Upper lobe of left lung (tissue), 4 donors: Measurements from ENCODE around the gene GTF2F1.

ENCODE experiments used
- CTCF ChIP-seq, 6 experiments: fragments of 450-650 bp in 4 of 6; fragments of 200-600 bp in 2 of 6; sonication (generic) in 2 of 6; IDR thresholded peaks; one replicate each; pipeline ENCODE4 v1.5.1; 2016 to 2019; ENCODE audit warnings: antibody characterized with exemption in 6 of 6
- POLR2A ChIP-seq, 4 donors: fragments of 450-650 bp; IDR thresholded peaks; one replicate each; pipeline ENCODE4 v1.5.1; 2016 to 2017; ENCODE audit warnings: antibody characterized with exemption in 4 of 4, mild to moderate bottlenecking in 2 of 4

DNA sequence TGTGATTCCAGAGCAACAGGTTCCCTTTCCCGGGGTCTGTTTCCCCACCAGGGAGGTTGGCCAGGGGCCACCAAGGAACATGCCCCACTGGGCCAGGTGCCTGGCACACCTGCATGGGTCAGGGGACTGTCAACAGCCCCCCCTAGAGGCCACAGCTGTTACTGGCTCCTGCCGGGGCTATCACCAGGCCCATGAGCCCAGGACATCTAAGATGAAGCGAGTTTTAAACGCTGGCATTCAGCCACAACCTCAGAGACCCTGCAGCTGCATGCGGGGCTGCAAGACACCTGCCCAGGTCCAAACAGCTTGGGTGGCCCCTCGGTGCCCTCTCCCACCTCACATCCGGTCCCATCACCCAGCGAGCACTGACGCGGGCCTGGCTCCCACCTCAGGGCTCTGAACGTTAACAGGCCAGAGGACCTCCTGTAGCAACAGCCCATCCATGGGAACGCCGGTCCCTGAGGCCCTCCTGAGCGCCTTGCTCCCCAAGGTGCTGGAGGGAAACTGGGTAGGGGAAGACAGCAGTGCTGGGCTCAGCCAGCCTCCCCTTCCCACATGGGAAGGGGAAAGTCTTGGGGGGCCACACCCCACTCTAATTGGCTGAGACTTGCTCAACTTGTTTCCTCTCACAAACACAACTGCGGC lies 19.6 kb upstream of the GTF2F1 start:
- TF ChIP-seq CTCF (IDR thresholded peaks at IDR 0.05), result peak in 5 of 6 experiments; percentile 25 to 58 (median 42)
- TF ChIP-seq POLR2A (IDR thresholded peaks at IDR 0.05), result no peak
